Superior temporal gyrus (tissue), 1 donor: ENCODE data around the gene IL22.
"Not testable (repeated sequence)": the region's sequence is repeated elsewhere in the genome, so short reads cannot be mapped to it uniquely, and the experiment has no call there.

Experiments
- DNase-seq: peaks from one replicate; pipeline ENCODE4 v3.0.0-alpha.2; 2016; ENCODE audit errors: extremely low spot score

The IL22 gene

DNA sequence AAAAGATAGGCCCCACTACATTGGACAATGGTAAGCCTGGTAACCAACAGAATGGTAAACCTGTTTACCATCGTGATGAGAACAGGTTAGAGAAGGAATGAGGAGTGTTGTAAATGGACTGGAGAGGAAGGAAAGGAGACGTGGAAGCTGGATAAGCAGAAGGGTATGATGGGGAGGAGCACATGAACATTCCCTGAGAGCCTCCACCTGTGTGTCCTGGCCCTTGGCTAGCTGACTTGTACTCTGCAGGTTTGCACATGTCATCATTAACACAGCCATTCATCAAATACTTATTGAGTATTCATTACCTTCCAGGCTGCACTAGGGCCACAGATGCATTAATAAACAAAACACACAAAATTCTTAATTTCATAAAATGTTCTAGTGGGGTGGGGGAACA is 23.4 kb downstream of the IL22 start:
- no peak for DNase-seq

DNA sequence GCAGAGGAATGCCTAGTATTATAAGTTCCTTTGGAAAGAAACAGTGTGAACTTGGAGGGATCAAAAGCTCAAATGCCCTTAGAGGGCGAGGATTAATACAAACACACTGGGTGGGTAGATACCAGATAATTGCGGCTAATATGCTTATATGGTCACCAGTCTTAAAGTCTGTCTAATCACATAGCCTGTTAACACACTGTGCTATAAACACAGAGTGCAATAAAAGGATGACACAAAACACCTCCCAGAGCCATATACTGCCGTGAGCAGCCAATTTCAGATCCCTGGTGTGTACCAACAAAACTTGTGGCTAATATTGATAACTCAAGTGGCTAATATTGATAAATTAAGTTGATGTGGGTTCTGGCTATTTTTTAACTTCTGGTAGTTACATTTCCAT is 26.0 kb downstream of the IL22 start:
- no peak for DNase-seq

DNA sequence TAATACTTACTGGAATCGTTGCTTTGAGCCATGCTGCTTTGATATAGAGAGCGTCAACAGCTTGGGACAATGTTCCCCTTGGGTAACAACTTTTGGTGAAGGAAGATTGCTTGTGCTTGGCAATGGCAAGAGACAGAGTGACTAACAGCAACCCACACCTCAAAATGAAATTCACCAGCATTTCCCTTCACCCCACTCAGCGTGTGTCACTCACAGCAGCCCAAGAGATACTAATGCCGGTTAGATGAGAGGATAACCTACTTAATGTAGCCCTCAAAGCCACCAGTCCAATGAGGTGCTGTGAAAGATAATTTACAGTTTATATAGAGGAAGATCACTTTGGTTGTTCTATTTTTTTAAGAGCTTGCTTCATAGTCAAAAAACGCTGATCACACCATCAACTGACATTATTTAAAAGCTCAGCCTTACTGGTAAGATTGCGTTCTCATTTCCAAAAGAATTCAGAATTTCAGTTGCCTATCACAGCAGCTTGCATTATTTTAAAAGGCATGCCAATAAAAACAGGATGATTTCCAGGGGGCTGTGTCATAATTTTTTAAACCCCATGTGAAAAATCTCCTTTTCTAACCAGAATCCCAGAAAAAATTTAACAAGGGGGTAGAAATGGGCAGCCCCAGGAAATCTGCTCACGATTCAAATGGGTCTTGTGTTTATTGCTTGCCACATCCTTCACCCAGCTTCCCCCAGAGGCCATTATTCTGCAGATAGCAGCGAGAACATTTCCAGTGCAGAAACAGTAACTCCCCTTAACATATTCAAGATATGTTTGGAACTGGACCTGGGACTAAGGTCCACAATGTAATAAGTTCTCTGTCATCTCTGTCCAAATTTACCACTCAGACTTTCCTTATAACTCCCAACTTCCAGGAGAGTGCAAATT is 27.6 kb downstream of the IL22 start, which contains the start of gene IL26:
Gene IL26 (minus strand): TSS at position 235 of the 901 bp plus-strand sequence. CDS start 54 bp downstream, at position 181.
- DNase-seq = no peak

DNA sequence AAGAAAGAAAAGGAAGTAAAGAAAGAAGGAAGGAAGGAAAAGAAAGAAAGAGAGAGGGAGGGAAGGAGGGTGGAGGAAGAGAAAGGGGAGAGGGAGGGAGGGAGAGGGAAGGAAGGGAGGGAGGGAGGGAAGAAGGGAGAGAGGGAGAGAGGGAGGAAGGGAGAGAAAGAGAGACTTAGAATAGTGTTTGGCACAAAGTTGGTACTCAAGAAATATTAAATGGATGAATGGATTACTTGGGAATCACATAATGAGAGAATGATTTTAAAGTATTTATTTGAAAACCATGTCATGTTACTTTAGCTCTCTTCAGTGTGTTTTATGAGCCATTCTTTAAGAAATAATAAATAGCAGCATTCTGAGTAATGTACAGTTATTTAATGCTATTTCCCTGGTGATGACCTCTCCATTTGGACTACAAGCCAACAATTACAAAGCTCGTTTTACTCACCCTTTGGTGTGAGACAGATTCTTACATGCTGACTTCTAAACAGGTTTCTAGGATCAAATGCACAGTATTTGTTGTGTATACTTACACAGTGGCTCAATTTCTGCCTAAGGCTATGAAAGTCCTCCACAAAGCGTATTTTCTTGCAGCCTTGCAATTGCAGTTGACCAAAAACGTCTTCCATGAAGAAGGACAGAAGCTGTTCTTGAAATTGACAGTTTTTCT is 28.7 kb downstream of the IL22 start:
- DNase-seq = no peak

DNA sequence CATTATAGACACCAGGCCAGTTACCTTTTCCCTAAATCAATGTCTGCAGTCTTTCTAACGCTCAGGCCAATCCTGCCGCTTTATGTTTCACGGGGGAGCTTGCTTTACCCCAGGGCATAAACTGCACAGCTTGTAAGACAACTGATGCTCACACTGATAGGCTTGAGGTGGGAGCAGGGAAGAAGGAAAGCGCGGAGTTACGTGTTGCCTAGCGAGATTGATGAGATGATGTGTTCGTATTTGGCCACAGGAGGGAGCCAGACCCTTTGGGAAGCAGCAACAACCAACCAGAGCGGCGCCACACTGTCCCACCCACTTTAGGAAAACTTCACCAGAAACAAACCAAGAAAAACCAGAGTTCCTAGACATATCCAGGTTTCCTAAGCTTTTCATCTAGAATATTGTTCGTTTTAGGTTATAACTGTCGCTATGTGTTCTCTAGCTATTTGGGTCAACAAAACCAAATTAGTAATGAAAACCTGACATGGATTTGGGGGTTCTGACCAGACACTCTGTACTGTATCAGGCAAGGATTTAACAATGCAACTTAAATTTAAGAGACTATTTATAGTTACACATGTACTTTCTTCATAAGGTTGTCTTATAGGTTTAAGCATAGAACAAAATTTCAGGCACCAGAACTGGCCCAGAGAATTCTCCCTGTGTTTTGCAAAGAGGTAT is 30.2 kb downstream of the IL22 start:
- peak; percentile 90 for DNase-seq

DNA sequence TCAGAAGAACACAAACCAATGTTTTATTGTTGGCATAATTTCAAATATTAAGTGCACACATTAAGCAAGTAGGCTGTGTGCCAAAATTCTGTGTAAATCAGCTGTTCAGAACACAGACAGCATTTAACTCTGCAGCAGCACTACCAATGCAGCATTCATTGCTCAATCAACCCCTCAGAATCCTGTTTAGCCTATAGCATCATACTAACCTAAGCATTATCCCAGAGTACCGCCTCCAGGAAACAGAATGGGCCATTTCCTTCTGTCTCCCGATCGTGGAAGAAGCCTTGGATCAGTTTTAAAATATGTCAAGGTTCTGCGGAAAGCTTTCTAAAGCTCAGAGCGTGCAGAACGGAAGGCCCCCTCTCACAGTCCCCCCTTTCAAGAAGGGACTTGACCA is 31.1 kb downstream of the IL22 start:
- DNase-seq = no peak

DNA sequence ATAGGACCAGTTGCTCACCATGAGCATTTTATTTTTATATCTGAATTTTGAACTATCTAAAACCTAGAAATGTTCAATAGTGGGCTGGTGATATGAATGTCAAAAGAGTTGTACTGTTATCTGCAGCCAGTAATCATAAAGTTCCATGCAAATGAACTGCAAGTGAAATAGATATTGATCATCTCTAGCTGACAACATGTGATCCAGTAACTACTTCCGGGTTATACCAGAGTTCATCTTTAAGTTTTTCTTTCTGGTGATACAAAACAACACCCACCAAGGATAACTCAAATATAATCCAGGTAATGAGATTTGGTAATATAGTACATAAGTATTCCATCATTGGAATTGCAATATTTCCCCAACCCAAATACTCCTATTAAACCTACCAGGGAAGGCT is 31.9 kb downstream of the IL22 start:
- no peak for DNase-seq

DNA sequence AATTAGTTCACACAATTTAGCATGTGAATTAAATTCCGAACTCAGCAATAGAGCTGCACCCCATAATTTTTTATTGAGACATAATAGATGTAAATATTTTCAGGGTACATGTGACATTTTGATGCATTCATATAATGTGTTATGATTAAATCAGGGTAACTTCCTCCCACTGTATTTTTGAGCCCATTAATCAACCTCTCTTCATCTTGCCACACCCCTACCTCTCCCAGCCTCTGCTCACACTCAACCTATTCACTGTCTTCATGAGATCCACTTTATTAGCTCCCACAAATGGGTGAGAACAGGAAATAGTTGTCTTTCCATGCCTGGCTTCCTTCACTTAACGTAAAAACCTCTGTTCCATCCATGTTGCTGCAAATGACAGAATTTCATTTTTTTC is 42.5 kb downstream of the IL22 start:
- no peak for DNase-seq

DNA sequence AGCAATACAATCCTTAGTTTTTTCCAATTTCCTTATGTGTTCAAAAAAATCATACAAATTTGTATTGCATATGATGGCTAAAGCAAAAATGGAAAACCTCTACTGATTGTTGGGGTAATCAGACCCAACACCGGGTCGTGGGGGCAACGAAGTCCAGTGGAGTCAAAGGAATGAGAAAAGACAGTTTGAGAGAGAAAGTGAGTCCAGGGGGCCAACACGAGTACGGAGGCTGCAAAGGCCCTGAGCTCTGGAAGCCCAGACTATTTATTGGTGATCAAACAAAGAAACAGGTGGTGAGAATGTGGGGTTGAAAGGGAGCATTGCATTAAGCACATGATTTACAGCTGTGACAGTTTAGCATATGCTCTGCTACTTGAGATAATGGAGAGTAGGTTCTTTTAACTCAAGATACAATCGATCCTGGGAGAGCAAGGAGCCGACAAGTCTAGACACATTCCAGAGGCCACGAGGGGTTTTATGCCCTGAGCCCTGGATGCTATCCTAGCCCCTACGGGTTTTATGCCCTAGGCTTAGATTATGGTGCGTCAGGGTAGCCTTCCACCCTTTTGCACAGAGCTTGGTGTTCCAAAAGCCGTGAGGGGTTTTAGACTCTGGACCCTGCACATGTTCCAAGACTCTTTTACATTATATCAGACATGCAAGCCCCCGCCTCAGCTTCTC is 44.2 kb downstream of the IL22 start:
- DNase-seq = not testable (repeated sequence)

DNA sequence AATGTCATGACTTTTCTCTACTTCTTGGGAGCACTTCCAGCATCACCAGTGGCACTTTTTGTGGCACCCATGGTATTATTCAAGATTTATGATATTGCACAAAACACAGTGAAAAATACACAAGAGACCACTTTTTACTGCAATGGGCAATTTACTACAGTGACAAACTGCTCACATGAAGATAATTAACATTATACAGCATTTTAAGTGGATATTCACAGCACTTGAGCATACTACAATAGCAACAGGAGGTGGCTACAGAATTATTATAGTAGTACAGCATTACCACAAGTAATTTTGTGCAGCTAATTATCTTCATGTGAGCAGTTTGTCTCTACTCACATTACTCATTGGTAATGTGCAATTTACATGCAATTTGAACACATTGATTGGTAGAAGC is 46.1 kb downstream of the IL22 start:
- DNase-seq = no peak

DNA sequence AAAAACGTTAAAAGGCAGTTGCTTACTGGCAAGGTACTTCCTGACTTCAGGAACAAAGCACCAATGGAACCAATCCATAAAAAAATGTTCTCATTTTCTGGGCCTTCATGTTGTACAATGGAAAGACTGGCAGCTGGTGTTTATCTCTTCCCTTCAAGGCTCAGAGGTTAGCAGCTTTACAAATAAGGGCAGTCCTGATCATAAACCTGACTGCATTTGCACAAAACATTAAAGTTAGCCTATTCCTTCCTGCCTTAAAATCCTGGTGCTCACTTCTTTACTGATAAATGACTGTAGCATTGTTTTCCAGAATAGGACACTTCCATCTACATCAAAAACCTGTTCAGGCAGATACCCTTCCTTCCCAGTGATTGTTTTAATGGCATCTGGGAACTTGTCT is 47.0 kb downstream of the IL22 start:
- DNase-seq = no peak

DNA sequence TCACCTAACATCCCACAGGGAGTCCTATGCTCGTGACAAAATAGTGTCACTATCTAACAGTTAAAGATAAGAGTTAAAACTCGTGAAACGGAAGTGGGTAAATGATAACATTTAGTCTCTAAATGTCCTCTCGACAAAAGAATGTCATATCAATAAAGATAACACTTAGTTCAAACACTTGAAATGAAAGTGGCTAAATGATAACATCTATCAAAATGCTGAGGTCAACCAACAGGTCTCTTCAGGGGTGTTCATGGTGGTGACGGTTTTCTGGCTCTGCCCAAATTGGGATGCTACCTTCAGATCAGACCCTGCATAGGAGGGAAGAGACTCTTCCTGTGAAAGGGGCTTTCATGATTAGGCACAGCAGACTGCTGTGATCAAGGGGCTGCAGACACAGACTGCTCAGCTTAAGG is 49.9 kb downstream of the IL22 start:
- no peak for DNase-seq

DNA sequence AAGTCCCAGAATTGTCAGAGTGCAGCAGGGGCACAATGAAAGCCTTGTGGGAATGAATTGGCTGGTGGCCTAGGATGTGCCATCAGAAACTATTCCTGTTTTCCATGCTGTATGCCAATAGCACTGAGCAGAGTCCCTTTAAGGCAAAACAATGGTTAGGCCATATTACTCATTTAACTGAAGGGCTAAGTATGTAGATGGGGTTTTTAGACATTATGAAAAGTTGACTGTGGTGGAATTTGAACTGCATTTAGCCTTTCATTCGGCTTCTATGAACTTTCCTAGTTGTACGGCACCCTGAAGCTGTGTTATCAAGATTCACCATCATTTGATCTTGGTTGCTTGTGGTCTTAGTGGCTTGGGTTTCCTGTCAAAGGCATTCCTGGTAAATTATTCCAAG is 52.5 kb downstream of the IL22 start:
- no peak for DNase-seq

DNA sequence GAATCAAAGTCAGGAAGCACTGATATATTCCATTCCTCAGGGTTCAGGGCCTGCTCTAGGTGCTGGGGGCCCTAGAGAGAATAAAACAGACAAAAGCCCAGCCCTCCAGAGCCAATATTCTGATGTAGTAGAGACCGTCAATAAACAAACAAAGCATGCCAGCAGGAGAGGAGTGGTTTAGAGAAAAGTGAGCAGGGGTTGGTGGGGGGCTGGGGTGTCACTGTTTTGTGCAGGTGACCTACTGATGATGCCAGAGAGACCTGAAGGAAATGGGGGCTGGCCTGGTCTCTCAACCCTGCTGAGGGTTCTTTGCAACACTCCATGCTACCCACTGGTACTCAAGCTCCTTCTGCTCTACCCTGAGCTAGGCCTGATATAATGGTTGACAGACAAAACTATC is 54.3 kb downstream of the IL22 start:
- no peak for DNase-seq

DNA sequence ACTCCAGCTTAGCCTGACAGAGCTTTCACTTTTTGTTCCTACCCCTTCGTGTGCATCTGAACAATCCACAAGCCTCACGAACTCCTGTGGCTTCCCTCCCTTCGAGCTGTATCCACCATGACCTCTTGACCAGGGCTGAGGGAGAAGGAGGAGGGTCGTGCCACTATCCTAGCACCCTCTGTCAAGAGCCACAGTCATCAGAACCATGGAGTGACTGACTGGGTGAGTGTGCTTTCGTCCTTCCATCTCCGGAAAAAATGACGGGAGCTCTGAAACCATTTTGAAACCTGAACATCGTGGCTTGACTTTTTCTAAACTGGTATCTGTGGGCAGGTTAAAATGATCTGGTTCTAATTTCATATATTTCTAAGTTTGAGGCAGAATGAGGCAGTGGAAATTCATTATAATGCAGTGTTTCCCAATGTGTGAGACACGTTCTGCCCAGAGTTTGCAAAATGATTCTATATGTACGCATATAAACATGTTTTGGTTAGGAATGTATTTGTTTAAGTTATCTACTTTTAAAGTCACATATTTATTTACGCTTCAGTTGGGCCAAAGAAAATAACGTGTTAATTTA is 54.8 kb downstream of the IL22 start:
- DNase-seq = no peak
